Cardiac muscle cell (in vitro differentiated cells and primary cell): Measurements from ENCODE around the gene LYVE1. TPM values are rescaled to one million over a fixed set of nuclear protein-coding genes. Genes with fewer than 3 reads are reported as not detected.

Source experiments
- DNase-seq, 2 donors: peaks; one replicate each; pipeline versions ENCODE4 v3.0.0 to v3.0.0-alpha.2; 2010 to 2017; ENCODE audit warnings: low read depth in 1 of 2, low spot score in 1 of 2
- H3K27ac ChIP-seq: fragments of 200-600 bp; sonication (generic); 2 replicates; pipeline ENCODE4 v1.5.1; 2016
- H3K27me3 ChIP-seq: fragments of 200-600 bp; sonication (generic); 2 replicates; pipeline ENCODE4 v1.6.0; 2016; ENCODE audit warnings: control low read depth
- H3K36me3 ChIP-seq: fragments of 200-600 bp; sonication (generic); 2 replicates; pipeline ENCODE4 v1.5.1; 2016; ENCODE audit warnings: control low read depth
- H3K4me1 ChIP-seq: fragments of 200-600 bp; sonication (generic); 2 replicates; pipeline ENCODE4 v1.8.1; 2017; ENCODE audit warnings: low read depth, mild to moderate bottlenecking, mixed run types
- H3K4me3 ChIP-seq: fragments of 200-600 bp; sonication (generic); 2 replicates; pipeline ENCODE4 v1.5.1; 2016; ENCODE audit warnings: mild to moderate bottlenecking
- H3K9me3 ChIP-seq: fragments of 200-600 bp; sonication (generic); 2 replicates; pipeline ENCODE4 v1.5.1; 2017; ENCODE audit warnings: low read depth, mild to moderate bottlenecking, control low read depth
- CTCF ChIP-seq: IDR thresholded peaks from 2 replicates; pipeline ENCODE4 v1.5.1; 2012; ENCODE audit warnings: low read depth, mild to moderate bottlenecking, low read length
- polyA plus RNA-seq: library from polyadenylated mRNA; unstranded; fragments of >200 nt; fragmentation: Nextera tagmentation; extraction: Ambion mirVana; gene quantifications from 2 replicates; pipeline ENCODE4 v1.2.1, GENCODE V29; 2016
- total RNA-seq: library from RNA; depleted of rRNA; stranded (reverse); fragments of >200 nt; gene quantifications from 2 replicates; pipeline ENCODE4 v1.2.3, GENCODE V29; 2016

Gene LYVE1
- total and polyA plus RNA-seq, 2 experiments from 2014 or later, result not detected

- H3K27ac ChIP-seq, result no peak overlapping the region
- H3K27me3 ChIP-seq, result peaks cover 12% of the 10 kb centered on the region
- peak in 1 of 2 donors; percentile 23 for DNase-seq
- TF ChIP-seq CTCF, result no peak
- H3K9me3 ChIP-seq, result no peaks in the 10 kb centered on the region
- no peaks in the 10 kb centered on the region for H3K36me3 ChIP-seq
- H3K4me1 ChIP-seq, result no peaks in the 10 kb centered on the region
- no peak overlapping the region for H3K4me3 ChIP-seq
These were observed 17.8 kb downstream of the LYVE1 start for GRCh38 chr11:10550503-10551289.

- Histone ChIP-seq H3K36me3 (no peaks in the 10 kb centered on the region), H3K4me3 (no peak overlapping the region)
These were observed 23.7 kb downstream of the LYVE1 start for GRCh38 chr11:10544491-10545465.

GRCh38 chr11:10543782-10544181 is 24.7 kb downstream of the LYVE1 start:
- Histone ChIP-seq H3K27ac (no peak overlapping the region), H3K9me3 (no peaks in the 10 kb centered on the region), H3K4me1 (peaks cover 6% of the 10 kb centered on the region), H3K36me3 (no peaks in the 10 kb centered on the region), H3K4me3 (no peak overlapping the region), H3K27me3 (peaks cover 12% of the 10 kb centered on the region)
- no peak for TF ChIP-seq CTCF
- no peak for DNase-seq

More at GRCh38 chr11:10544491-10545465, 23.7 kb downstream of the LYVE1 start:
- no peak for TF ChIP-seq CTCF
- H3K4me1 ChIP-seq, result peaks cover 4% of the 10 kb centered on the region
- H3K27me3 ChIP-seq, result peaks cover 12% of the 10 kb centered on the region
- DNase-seq, result no peak
- H3K9me3 ChIP-seq, result no peaks in the 10 kb centered on the region
- H3K27ac ChIP-seq, result no peak overlapping the region

GRCh38 chr11:10542776-10543175 is 25.7 kb downstream of the LYVE1 start:
- no peak overlapping the region for H3K4me3 ChIP-seq
- H3K4me1 ChIP-seq, result peaks cover 6% of the 10 kb centered on the region
- DNase-seq, result no peak
- TF ChIP-seq CTCF, result no peak
- H3K9me3 ChIP-seq, result no peaks in the 10 kb centered on the region
- no peak overlapping the region for H3K27ac ChIP-seq
- no peaks in the 10 kb centered on the region for H3K36me3 ChIP-seq
- peaks cover 3% of the 10 kb centered on the region for H3K27me3 ChIP-seq

GRCh38 chr11:10541561-10541930 is 26.9 kb downstream of the LYVE1 start:
- DNase-seq, result no peak
- Histone ChIP-seq H3K27me3 (no peaks in the 10 kb centered on the region), H3K27ac (no peak overlapping the region), H3K36me3 (no peaks in the 10 kb centered on the region), H3K4me3 (peak overlapping the region; percentile 61), H3K4me1 (peaks cover 6% of the 10 kb centered on the region), H3K9me3 (no peaks in the 10 kb centered on the region)
- TF ChIP-seq CTCF, result no peak
